Fibroblast of lung (primary cell): Measurements from ENCODE around the gene UPK1B.

ENCODE experiments used
- CTCF ChIP-seq, 2 donors: IDR thresholded peaks in 1 of 2; conservative IDR thresholded peaks in 1 of 2; 1 replicate in 1 of 2; 2 replicates in 1 of 2; pipeline ENCODE4 v1.5.1; 2011 to 2012; ENCODE audit warnings: low read length in 2 of 2, control low read depth in 1 of 2, inconsistent platforms in 1 of 2, low read depth in 1 of 2, mild to moderate bottlenecking in 1 of 2
- EZH2 ChIP-seq: IDR thresholded peaks from 2 replicates; pipeline ENCODE4 v1.5.1; 2012; ENCODE audit warnings: low read length, control low read depth, mild to moderate bottlenecking; ENCODE audit errors: missing control alignments

- no peak for TF ChIP-seq EZH2
- no peak for TF ChIP-seq CTCF (conservative IDR thresholded peaks at IDR 0.05 in 1 of 2, IDR thresholded peaks at IDR 0.05 in 1 of 2; ENCODE audit: low read depth in 1 of 2, low read length in 2 of 2)
Observed at GRCh38 chr3:119125742-119126504, 47.5 kb upstream of the UPK1B start.
